PC-3 (cell line): ENCODE results near the gene FAM120B. TPM values are rescaled to one million over a fixed set of nuclear protein-coding genes. Genes with fewer than 3 reads are reported as not detected.

Source experiments
- ATAC-seq: fragments of 200-7000 bp; cut with Tn5 transposase; 2 replicates; pipeline ENCODE4 v1.9.1; 2020; ENCODE audit warnings: mild to moderate bottlenecking, moderate library complexity
- BruUV-seq: library from RNA; stranded (reverse); fragments of 400-500 nt; replicated peaks from 2 replicates; lab custom pipeline; 2021; lab: Mats Ljungman, UMichigan
- CTCF ChIA-PET: fragments of 300-600 bp; sonication (Branson Sonifier 250); formaldehyde crosslinking; loops from one replicate; lab custom pipeline; 2022; ENCODE audit warnings: antibody characterized with exemption; lab: Charles Lee
- POLR2A ChIA-PET: fragments of 300-600 bp; sonication (Branson Sonifier 250); formaldehyde crosslinking; loops from one replicate; lab custom pipeline; 2022; ENCODE audit warnings: antibody characterized with exemption; ENCODE audit not compliant: unreplicated experiment; lab: Charles Lee
- DNase-seq: peaks from one replicate; pipeline ENCODE4 v3.0.0-alpha.2; 2015
- H2AFZ ChIP-seq: fragments of 300-600 bp; sonication (generic); 2 replicates; pipeline ENCODE4 v1.6.0; 2016; ENCODE audit warnings: antibody characterized with exemption, low read length
- H3F3A ChIP-seq: fragments of 300-600 bp; sonication (generic); one replicate; pipeline ENCODE4 v1.6.0; 2017; ENCODE audit warnings: antibody characterized with exemption, low read length, control low read depth, mild to moderate bottlenecking; ENCODE audit not compliant: unreplicated experiment
- H3K27ac ChIP-seq: fragments of 300-600 bp; sonication (generic); 2 replicates; pipeline ENCODE4 v1.5.1; 2016; ENCODE audit warnings: mild to moderate bottlenecking, low read length
- H3K27me3 ChIP-seq: fragments of 300-600 bp; sonication (generic); 2 replicates; pipeline ENCODE4 v1.6.1; 2016; ENCODE audit warnings: low read length, mixed read lengths
- H3K36me3 ChIP-seq: fragments of 300-600 bp; sonication (generic); 2 replicates; pipeline ENCODE4 v1.6.1; 2016; ENCODE audit warnings: low read depth, mixed run types, low read length, mixed read lengths
- H3K4me1 ChIP-seq: fragments of 300-600 bp; sonication (generic); 2 replicates; pipeline ENCODE4 v1.5.1; 2016; ENCODE audit warnings: low read length; ENCODE audit not compliant: insufficient read depth
- H3K4me2 ChIP-seq: fragments of 300-600 bp; sonication (generic); 2 replicates; pipeline ENCODE4 v1.6.0; 2016; ENCODE audit warnings: low read length
- H3K4me3 ChIP-seq: fragments of 300-600 bp; sonication (generic); 2 replicates; pipeline ENCODE4 v1.5.1; 2016; ENCODE audit warnings: mild to moderate bottlenecking, low read length, mixed read lengths
- H3K79me2 ChIP-seq: fragments of 300-600 bp; sonication (generic); 2 replicates; pipeline ENCODE4 v1.6.1; 2017; ENCODE audit warnings: low read length, mixed read lengths
- H3K9ac ChIP-seq: fragments of 300-600 bp; sonication (generic); 2 replicates; pipeline ENCODE4 v1.6.0; 2016; ENCODE audit warnings: mild to moderate bottlenecking, low read length
- H3K9me2 ChIP-seq: fragments of 300-600 bp; sonication (generic); replicated peaks from 2 replicates; pipeline ENCODE4 v1.6.1; 2016; ENCODE audit warnings: mixed run types, low read length, mixed read lengths
- H3K9me3 ChIP-seq: fragments of 300-600 bp; sonication (generic); 2 replicates; pipeline ENCODE4 v1.6.1; 2016; ENCODE audit warnings: low read length, mixed read lengths
- H4K20me1 ChIP-seq: fragments of 300-600 bp; sonication (generic); 2 replicates; pipeline ENCODE4 v1.6.1; 2016; ENCODE audit warnings: low read length, mixed read lengths
- CTCF ChIP-seq: fragments of 300-600 bp; sonication (generic); conservative IDR thresholded peaks from 2 replicates; pipeline ENCODE4 v1.5.1; 2017; ENCODE audit warnings: antibody characterized with exemption, low read depth, mild to moderate bottlenecking, low read length
- EZH2 ChIP-seq: fragments of 300-600 bp; sonication (generic); IDR thresholded peaks from one replicate; pipeline ENCODE4 v1.6.1; 2017; ENCODE audit warnings: antibody characterized with exemption, mild to moderate bottlenecking, low read length; ENCODE audit not compliant: unreplicated experiment
- EZH2phosphoT487 ChIP-seq: fragments of 300-600 bp; sonication (generic); IDR thresholded peaks from 2 replicates; pipeline ENCODE4 v1.6.1; 2018; ENCODE audit warnings: mild to moderate bottlenecking, antibody characterized with exemption, low read length, borderline replicate concordance
- intact Hi-C: fragments of 100-400 bp; cut with micrococcal nuclease; formaldehyde crosslinking; loops from 2 replicates; pipeline ENCODE4 v1.9.0; 2023
- total RNA-seq: library from RNA; depleted of rRNA; stranded (reverse); fragments of >200 nt; gene quantifications from 2 replicates; pipeline ENCODE4 v1.2.3, GENCODE V29; 2014

FAM120B gene
- total RNA-seq, 1 experiment from 2014 or later, result 8.7 TPM

- DNase-seq (no peak), ATAC-seq (no peak)
- BruUV-seq, result no TSS peak
- H3K27ac ChIP-seq, result no peak overlapping the region
- H3K4me1 ChIP-seq, result no peaks in the 10 kb centered on the region
- H3K27me3 ChIP-seq, result no peaks in the 10 kb centered on the region
- no peaks in the 10 kb centered on the region for H4K20me1 ChIP-seq
- intact Hi-C loops, result no loop called here
- no peaks in the 10 kb centered on the region for H3K9me2 ChIP-seq
- H3K4me3 ChIP-seq, result no peak overlapping the region
- H3K9me3 ChIP-seq, result no peaks in the 10 kb centered on the region
- CTCF ChIA-PET, result no interaction called here
- TF ChIP-seq CTCF (no peak), EZH2 (no peak), EZH2phosphoT487 (no peak)
- H3K79me2 ChIP-seq, result no peaks in the 10 kb centered on the region
- H3K9ac ChIP-seq, result no peak overlapping the region
- no peaks in the 10 kb centered on the region for H3K36me3 ChIP-seq
- POLR2A ChIA-PET, result no interaction called here
- H2AFZ ChIP-seq, result no peak overlapping the region
- no peak overlapping the region for H3K4me2 ChIP-seq
- H3F3A ChIP-seq, result no peaks in the 10 kb centered on the region
These were observed 147.3 kb downstream of the FAM120B start for GRCh38 chr6:170453586-170454511.

- no peaks in the 10 kb centered on the region for H3K9me3 ChIP-seq
- ATAC-seq (no peak), DNase-seq (no peak)
- CTCF ChIA-PET, result no interaction called here
- intact Hi-C loops, result no loop called here
- H3K27ac ChIP-seq, result no peak overlapping the region
- H3K79me2 ChIP-seq, result no peaks in the 10 kb centered on the region
- POLR2A ChIA-PET, result no interaction called here
- H3K27me3 ChIP-seq, result peaks cover 3% of the 10 kb centered on the region; the same call in 1 of the 2 replicates
- H3K9ac ChIP-seq, result no peak overlapping the region
- no peak overlapping the region for H2AFZ ChIP-seq
- TF ChIP-seq CTCF, result no peak
- no peak for TF ChIP-seq EZH2phosphoT487
- TF ChIP-seq EZH2, result no peak
- H3K9me2 ChIP-seq, result no peaks in the 10 kb centered on the region
- no TSS peak for BruUV-seq
- no peaks in the 10 kb centered on the region for H3F3A ChIP-seq
- no peaks in the 10 kb centered on the region for H3K36me3 ChIP-seq
- H4K20me1 ChIP-seq, result no peaks in the 10 kb centered on the region
- H3K4me3 ChIP-seq, result no peak overlapping the region
- H3K4me2 ChIP-seq, result no peak overlapping the region
- 0 out of 2 replicates have a peak, but pooled peaks cover 2% of the 10 kb centered on the region for H3K4me1 ChIP-seq
These were observed 148.1 kb downstream of the FAM120B start for GRCh38 chr6:170454512-170455285.
